Endothelial cell of umbilical vein (primary cell): ENCODE data around the gene C7orf25. TPM values are rescaled to one million over a fixed set of nuclear protein-coding genes. Genes with fewer than 3 reads are reported as not detected.
"Not testable (repeated sequence)": the region's sequence is repeated elsewhere in the genome, so short reads cannot be mapped to it uniquely, and the experiment has no call there.

Source experiments
- BruUV-seq: library from RNA; stranded (reverse); fragments of 400-500 nt; replicated peaks from 2 replicates; lab custom pipeline; 2021; lab: Mats Ljungman, UMichigan
- CTCF ChIA-PET: fragments of 300-600, 350-600 bp; sonication (Branson Sonifier 250); formaldehyde crosslinking; loops from one replicate; lab custom pipeline; 2021; ENCODE audit warnings: antibody characterized with exemption, inconsistent platforms; lab: Charles Lee
- POLR2A ChIA-PET: fragments of 300-600, 350-600 bp; sonication (Branson Sonifier 250); formaldehyde crosslinking; loops from one replicate; lab custom pipeline; 2021; ENCODE audit warnings: antibody characterized with exemption, inconsistent platforms; lab: Charles Lee
- DNase-seq: peaks from one replicate; pipeline ENCODE4 v3.0.0-alpha.2; 2011; ENCODE audit warnings: low read depth, low spot score
- FAIRE-seq: peaks from 2 replicates; lab custom pipeline; 2011; peaks lifted over from hg19 to GRCh38; lab: Jason Lieb, UNC
- H2AFZ ChIP-seq: 2 replicates; pipeline ENCODE4 v1.6.0; 2012; ENCODE audit warnings: low read depth, low read length, control low read depth, inconsistent platforms
- H3K27ac ChIP-seq: 2 replicates; pipeline ENCODE4 v1.5.1; 2011; ENCODE audit warnings: low read depth, mild to moderate bottlenecking, control low read depth, low read length, moderate library complexity; ENCODE audit not compliant: insufficient read depth
- H3K27me3 ChIP-seq, 2 experiments: 2 replicates each; pipeline versions ENCODE4 v1.6.0 to v1.6.1; 2011; ENCODE audit warnings: low read length in 2 of 2, mixed read lengths in 1 of 2; ENCODE audit not compliant: control insufficient read depth in 2 of 2, insufficient read depth in 2 of 2
- H3K36me3 ChIP-seq, 2 experiments: 2 replicates in 1 of 2; 3 replicates in 1 of 2; pipeline ENCODE4 v1.5.1; 2011; ENCODE audit warnings: low read length in 2 of 2, mild to moderate bottlenecking in 1 of 2, moderate library complexity in 1 of 2; ENCODE audit not compliant: control insufficient read depth in 2 of 2, insufficient read depth in 2 of 2; ENCODE audit errors: extremely low read depth in 1 of 2
- H3K4me1 ChIP-seq: 3 replicates; pipeline ENCODE4 v1.5.1; 2011; ENCODE audit warnings: mild to moderate bottlenecking, low read length; ENCODE audit not compliant: control insufficient read depth, insufficient read depth; ENCODE audit errors: extremely low read depth
- H3K4me2 ChIP-seq: 2 replicates; pipeline ENCODE4 v1.6.1; 2011; ENCODE audit warnings: low read length, control low read depth, mixed read lengths; ENCODE audit not compliant: insufficient read depth
- H3K4me3 ChIP-seq, 3 experiments: fragments of 200-600 bp in 1 of 3; sonication (generic), shearing (Covaris generic) in 1 of 3; replicated peaks in 1 of 3; 2 replicates each; pipeline ENCODE4 v1.5.1; 2011 to 2016; ENCODE audit warnings: control low read depth in 3 of 3, low read length in 3 of 3, mild to moderate bottlenecking in 2 of 3, inconsistent platforms in 1 of 3, low read depth in 1 of 3, moderate library complexity in 1 of 3; ENCODE audit not compliant: insufficient read depth in 1 of 3
- H3K79me2 ChIP-seq: 2 replicates; pipeline ENCODE4 v1.6.0; 2012; ENCODE audit warnings: low read length, inconsistent platforms; ENCODE audit not compliant: control insufficient read depth, insufficient read depth
- H3K9ac ChIP-seq: replicated peaks from 2 replicates; pipeline ENCODE3; 2011; ENCODE audit warnings: low read length, control low read depth; ENCODE audit not compliant: insufficient read depth; ENCODE audit errors: extremely low read depth
- H3K9me1 ChIP-seq: replicated peaks from 3 replicates; pipeline ENCODE4 v1.6.0; 2011; ENCODE audit warnings: mild to moderate bottlenecking, low read length; ENCODE audit not compliant: control insufficient read depth, insufficient read depth; ENCODE audit errors: extremely low read depth
- H3K9me3 ChIP-seq: replicated peaks from 2 replicates; pipeline ENCODE4 v1.5.1; 2012; ENCODE audit warnings: low read length, inconsistent platforms; ENCODE audit not compliant: control insufficient read depth, insufficient read depth
- H4K20me1 ChIP-seq: replicated peaks from 2 replicates; pipeline ENCODE3; 2011; ENCODE audit warnings: mild to moderate bottlenecking, low read length; ENCODE audit not compliant: control insufficient read depth, insufficient read depth; ENCODE audit errors: extremely low read depth
- EZH2 ChIP-seq: IDR thresholded peaks from 2 replicates; pipeline ENCODE4 v1.6.1; 2012; ENCODE audit warnings: borderline replicate concordance, low read depth, mild to moderate bottlenecking, moderate library complexity, low read length, inconsistent platforms; ENCODE audit not compliant: severe bottlenecking
- GATA2 ChIP-seq: IDR thresholded peaks from 2 replicates; pipeline ENCODE4 v1.7.0; 2011; ENCODE audit warnings: low read depth, mild to moderate bottlenecking, moderate library complexity, mixed read lengths, low read length; ENCODE audit not compliant: insufficient read length, insufficient read depth
- JUN ChIP-seq: IDR thresholded peaks from 2 replicates; pipeline ENCODE4 v1.6.1; 2011; ENCODE audit warnings: borderline replicate concordance, low read depth; ENCODE audit not compliant: insufficient read length, insufficient read depth
- dilution Hi-C: fragments of 300-500 bp; cut with MboI; formaldehyde crosslinking; loops from one replicate; pipeline ENCODE4 v1.15.0; 2019; ENCODE audit warnings: low sequenced_read_pairs; ENCODE audit not compliant: extremely low pct_ligation_motif_present
- intact Hi-C: fragments of 100-400 bp; cut with micrococcal nuclease; formaldehyde crosslinking; loops from one replicate; pipeline ENCODE4 v1.10.0; 2022
- polyA plus RNA-seq, 4 experiments: library from polyadenylated mRNA; depleted of rRNA in 3 of 4; stranded (reverse) in 3 of 4; unstranded in 1 of 4; fragments of >200 nt; gene quantifications; 2 replicates each; pipeline versions ENCODE4 v1.2.1 to v1.2.3, GENCODE V29; 2011 to 2012; ENCODE audit warnings: missing spikeins in 1 of 4
- total RNA-seq: library from RNA; stranded (reverse); gene quantifications from 2 replicates; pipeline ENCODE4 v1.2.3, GENCODE V29; 2021

C7orf25 gene
- total and polyA plus RNA-seq, 2 donors (not counting 3 experiments of a cell fraction or from before 2014, with no cell fraction given) = 1.4 to 4.5 TPM

DNA sequence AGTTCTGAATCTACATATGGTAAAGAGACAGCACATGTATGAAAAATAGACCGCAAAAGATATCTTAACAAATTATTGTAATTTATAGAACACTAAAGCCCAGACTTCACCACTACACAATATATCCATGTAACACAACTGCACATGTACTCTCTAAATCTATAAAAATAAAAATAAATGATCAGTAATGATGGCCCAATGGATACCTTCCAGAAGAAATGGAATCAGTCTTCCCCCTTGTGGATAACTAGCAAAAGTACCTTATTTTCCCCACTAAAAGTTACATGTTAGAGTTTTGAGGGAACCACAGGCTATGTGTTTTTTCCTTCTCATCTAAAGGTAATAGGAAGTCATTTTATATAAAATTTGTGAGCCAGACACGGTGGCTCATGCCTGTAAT, 25.7 kb downstream of the C7orf25 start:
- Histone ChIP-seq H3K36me3 (no peaks in the 10 kb centered on the region), H3K4me3 (no peak overlapping the region), H3K9me3 (no peaks in the 10 kb centered on the region), H3K4me2 (no peak overlapping the region), H3K79me2 (no peaks in the 10 kb centered on the region), H2AFZ (no peak overlapping the region), H3K27me3 (peaks cover 1 to 8% of the 10 kb centered on the region in 2 experiments), H3K27ac (no peak overlapping the region), H3K9ac (no peak overlapping the region), H3K4me1 (peaks cover 9% of the 10 kb centered on the region), H3K9me1 (no peaks in the 10 kb centered on the region), H4K20me1 (no peaks in the 10 kb centered on the region)
- CTCF ChIA-PET = interaction anchor here (1.0 to 3.7 kb wide), 5 partner anchors 8 to 945 kb away, joined by 3 to 39 read pairs (median 5); no protein-coding TSS in a partner anchor
- POLR2A ChIA-PET = no interaction called here
- TF ChIP-seq GATA2 (no peak), EZH2 (no peak), JUN (no peak)
- no peak for FAIRE-seq
- intact Hi-C loops = loop anchor here (1.0 kb wide), 1 partner anchor 943 kb away; no protein-coding TSS in a partner anchor
- DNase-seq = no peak
- dilution Hi-C loops = no loop called here
- no TSS peak for BruUV-seq

DNA sequence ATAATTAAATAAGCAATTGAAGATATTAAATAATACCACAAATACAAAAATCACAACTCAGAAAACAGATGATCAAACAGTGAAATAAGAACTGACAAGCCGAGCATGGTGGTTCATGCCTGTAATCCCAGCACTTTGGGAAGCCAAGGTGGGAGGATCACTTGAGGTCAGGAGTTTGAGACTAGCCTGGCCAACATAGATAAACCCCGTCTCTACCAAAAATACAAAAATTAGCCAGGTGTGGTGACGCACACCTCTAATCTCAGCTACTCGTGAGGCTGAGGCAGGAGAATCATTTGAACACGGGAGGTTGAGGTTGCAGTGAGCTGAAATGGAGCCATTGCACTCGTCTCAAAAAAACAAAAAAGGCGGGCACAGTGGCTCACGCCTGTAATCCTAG, 26.7 kb downstream of the C7orf25 start:
- intact Hi-C loops, dilution Hi-C loops, DNase-seq, H3K4me3 ChIP-seq, H4K20me1 ChIP-seq, H3K27me3 ChIP-seq, H3K79me2 ChIP-seq, H3K4me1 ChIP-seq, H3K9me1 ChIP-seq, H3K9me3 ChIP-seq, H3K27ac ChIP-seq, POLR2A ChIA-PET, H3K36me3 ChIP-seq, H3K9ac ChIP-seq, H3K4me2 ChIP-seq, FAIRE-seq, H2AFZ ChIP-seq, BruUV-seq: not testable (repeated sequence)
- CTCF ChIA-PET = interaction anchor here (0.8 to 3.8 kb wide), 3 partner anchors 9 to 944 kb away, joined by 3 to 20 read pairs (median 6); no protein-coding TSS in a partner anchor
